TTC549 (cell line): ENCODE measurements around the gene SOD3.

Source experiments
- FAIRE-seq: peaks from 2 replicates; lab custom pipeline; 2012; peaks lifted over from hg19 to GRCh38; lab: Jason Lieb, UNC

The SOD3 gene

GRCh38 chr4:24805067-24805466, 9.7 kb downstream of the SOD3 start:
- FAIRE-seq, result no peak

GRCh38 chr4:24805566-24805965, 10.2 kb downstream of the SOD3 start:
- FAIRE-seq, result no peak

GRCh38 chr4:24806206-24806990, 11.0 kb downstream of the SOD3 start:
- no peak for FAIRE-seq

- FAIRE-seq, result no peak
These were observed 12.2 kb downstream of the SOD3 start for GRCh38 chr4:24807611-24808010.

GRCh38 chr4:24808261-24808660, 12.9 kb downstream of the SOD3 start:
- no peak for FAIRE-seq

- FAIRE-seq, result no peak
These were observed 13.6 kb downstream of the SOD3 start for GRCh38 chr4:24808955-24809354.

GRCh38 chr4:24809376-24809775, 14.0 kb downstream of the SOD3 start:
- FAIRE-seq, result no peak

- no peak for FAIRE-seq
These were observed 14.5 kb downstream of the SOD3 start for GRCh38 chr4:24809815-24810405.

- no peak for FAIRE-seq
These were observed 15.7 kb downstream of the SOD3 start for GRCh38 chr4:24810871-24811631.

- no peak for FAIRE-seq
These were observed 18.4 kb downstream of the SOD3 start for GRCh38 chr4:24813732-24814131.

- FAIRE-seq, result no peak
These were observed 21.4 kb downstream of the SOD3 start for GRCh38 chr4:24816797-24817196.

- FAIRE-seq, result no peak
These were observed 25.2 kb downstream of the SOD3 start for GRCh38 chr4:24820541-24820940.

GRCh38 chr4:24824720-24825119, 29.3 kb downstream of the SOD3 start:
- no peak for FAIRE-seq

GRCh38 chr4:24831637-24832036, 36.3 kb downstream of the SOD3 start:
- no peak for FAIRE-seq

- no peak for FAIRE-seq
These were observed 40.3 kb downstream of the SOD3 start for GRCh38 chr4:24835696-24836095.

GRCh38 chr4:24836661-24837242, 41.4 kb downstream of the SOD3 start:
- FAIRE-seq, result no peak

GRCh38 chr4:24837336-24837735, 42.0 kb downstream of the SOD3 start:
- no peak for FAIRE-seq

- FAIRE-seq, result no peak
These were observed 42.4 kb downstream of the SOD3 start for GRCh38 chr4:24837781-24838180.

GRCh38 chr4:24840362-24840761, 45.0 kb downstream of the SOD3 start:
- no peak for FAIRE-seq

GRCh38 chr4:24840826-24841543, 45.6 kb downstream of the SOD3 start:
- FAIRE-seq, result no peak

GRCh38 chr4:24842356-24842755, 47.0 kb downstream of the SOD3 start:
- no peak for FAIRE-seq

GRCh38 chr4:24843096-24843495, 47.7 kb downstream of the SOD3 start:
- no peak for FAIRE-seq
